ENCODE data around the gene CLIP4.

Gene CLIP4

GRCh38 chr2:29220506-29221270, 105.5 kb downstream of the CLIP4 start:
- no peak for DNase-seq (ENCODE audit: low spot score)

- DNase-seq (ENCODE audit: low spot score) = no peak
Measured at GRCh38 chr2:29222381-29223179, 107.4 kb downstream of the CLIP4 start.

GRCh38 chr2:29223257-29223656, 108.0 kb downstream of the CLIP4 start:
- no peak for DNase-seq (ENCODE audit: low spot score)

- DNase-seq (ENCODE audit: low spot score) = no peak
Measured at GRCh38 chr2:29223851-29224692, 108.9 kb downstream of the CLIP4 start.

GRCh38 chr2:29224693-29225551, 109.7 kb downstream of the CLIP4 start:
- DNase-seq (ENCODE audit: low spot score) = no peak

- no peak for DNase-seq (ENCODE audit: low spot score)
Measured at GRCh38 chr2:29225814-29226213, 110.6 kb downstream of the CLIP4 start.

GRCh38 chr2:29226375-29226774, 111.2 kb downstream of the CLIP4 start:
- no peak for DNase-seq (ENCODE audit: low spot score)

- no peak for DNase-seq (ENCODE audit: low spot score)
Measured at GRCh38 chr2:29226808-29227207, 111.6 kb downstream of the CLIP4 start.

- no peak for DNase-seq (ENCODE audit: low spot score)
Measured at GRCh38 chr2:29227935-29228675, 112.9 kb downstream of the CLIP4 start.

GRCh38 chr2:29228947-29229346, 113.7 kb downstream of the CLIP4 start:
- no peak for DNase-seq (ENCODE audit: low spot score)

- DNase-seq (ENCODE audit: low spot score) = no peak
Measured at GRCh38 chr2:29229640-29230039, 114.4 kb downstream of the CLIP4 start.

GRCh38 chr2:29232041-29232440, 116.8 kb downstream of the CLIP4 start:
- DNase-seq (ENCODE audit: low spot score) = no peak

- no peak for DNase-seq (ENCODE audit: low spot score)
Measured at GRCh38 chr2:29233428-29233827, 118.2 kb downstream of the CLIP4 start.

GRCh38 chr2:29235411-29235810, 120.2 kb downstream of the CLIP4 start:
- no peak for DNase-seq (ENCODE audit: low spot score)

GRCh38 chr2:29236074-29236473, 120.9 kb downstream of the CLIP4 start:
- DNase-seq (ENCODE audit: low spot score) = no peak

GRCh38 chr2:29238497-29238896, 123.3 kb downstream of the CLIP4 start:
- DNase-seq (ENCODE audit: low spot score) = no peak
